Panc1 (cell line): Measurements from ENCODE around the gene BABAM2.

Source experiments
- POLR2AphosphoS5 ChIP-seq: IDR thresholded peaks from 2 replicates; pipeline ENCODE4 v1.6.1; 2012; ENCODE audit warnings: mild to moderate bottlenecking, low read depth, low read length, moderate library complexity
- SIN3A ChIP-seq: IDR thresholded peaks from 2 replicates; pipeline ENCODE4 v1.6.1; 2012; ENCODE audit warnings: low read depth, mild to moderate bottlenecking, low read length, moderate library complexity, borderline replicate concordance; ENCODE audit not compliant: insufficient read depth
- TCF7L2 ChIP-seq: IDR thresholded peaks from 2 replicates; pipeline ENCODE4 v1.6.1; 2011; ENCODE audit warnings: mild to moderate bottlenecking, low read depth, low read length, inconsistent platforms
- TF ChIP-seq, protein P1 (sequence below): fragments of 450-650 bp; IDR thresholded peaks from 2 replicates; pipeline ENCODE4 v1.5.1; 2017; ENCODE audit warnings: mild to moderate bottlenecking

- TF ChIP-seq SIN3A (no peak), POLR2AphosphoS5 (no peak), TCF7L2 (no peak)
- TF ChIP-seq, protein P1, sequence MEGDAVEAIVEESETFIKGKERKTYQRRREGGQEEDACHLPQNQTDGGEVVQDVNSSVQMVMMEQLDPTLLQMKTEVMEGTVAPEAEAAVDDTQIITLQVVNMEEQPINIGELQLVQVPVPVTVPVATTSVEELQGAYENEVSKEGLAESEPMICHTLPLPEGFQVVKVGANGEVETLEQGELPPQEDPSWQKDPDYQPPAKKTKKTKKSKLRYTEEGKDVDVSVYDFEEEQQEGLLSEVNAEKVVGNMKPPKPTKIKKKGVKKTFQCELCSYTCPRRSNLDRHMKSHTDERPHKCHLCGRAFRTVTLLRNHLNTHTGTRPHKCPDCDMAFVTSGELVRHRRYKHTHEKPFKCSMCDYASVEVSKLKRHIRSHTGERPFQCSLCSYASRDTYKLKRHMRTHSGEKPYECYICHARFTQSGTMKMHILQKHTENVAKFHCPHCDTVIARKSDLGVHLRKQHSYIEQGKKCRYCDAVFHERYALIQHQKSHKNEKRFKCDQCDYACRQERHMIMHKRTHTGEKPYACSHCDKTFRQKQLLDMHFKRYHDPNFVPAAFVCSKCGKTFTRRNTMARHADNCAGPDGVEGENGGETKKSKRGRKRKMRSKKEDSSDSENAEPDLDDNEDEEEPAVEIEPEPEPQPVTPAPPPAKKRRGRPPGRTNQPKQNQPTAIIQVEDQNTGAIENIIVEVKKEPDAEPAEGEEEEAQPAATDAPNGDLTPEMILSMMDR: no peak
These were observed 49.7 kb downstream of the BABAM2 start for GRCh38 chr2:27940090-27940671.
